KOPT-K1 (cell line): Measurements from ENCODE around the gene NEUROD2.

Experiments used
- H3K27ac ChIP-seq: fragments of 200-600 bp; sonication (generic); 2 replicates; pipeline ENCODE4 v1.5.1; 2016; ENCODE audit warnings: antibody characterized with exemption, mild to moderate bottlenecking, low read depth, low read length; ENCODE audit not compliant: poor library complexity, severe bottlenecking
- H3K36me3 ChIP-seq: fragments of 200-600 bp; sonication (generic); 2 replicates; pipeline ENCODE4 v1.5.1; 2017; ENCODE audit warnings: antibody characterized with exemption, mild to moderate bottlenecking, low read length, moderate library complexity; ENCODE audit not compliant: insufficient read depth
- H3K9me3 ChIP-seq: fragments of 200-600 bp; sonication (generic); 2 replicates; pipeline ENCODE4 v1.5.1; 2017; ENCODE audit warnings: antibody characterized with exemption, low read length, mild to moderate bottlenecking; ENCODE audit not compliant: insufficient read depth, poor library complexity, severe bottlenecking

The NEUROD2 gene

GRCh38 chr17:39627712-39628516, 20.2 kb upstream of the NEUROD2 start:
- no peak overlapping the region for H3K27ac ChIP-seq
- H3K9me3 ChIP-seq = no peaks in the 10 kb centered on the region
- H3K36me3 ChIP-seq = no peaks in the 10 kb centered on the region

- no peaks in the 10 kb centered on the region for H3K9me3 ChIP-seq
- H3K27ac ChIP-seq = no peak overlapping the region
- H3K36me3 ChIP-seq = no peaks in the 10 kb centered on the region
Measured at GRCh38 chr17:39627047-39627711, 19.5 kb upstream of the NEUROD2 start.

- H3K9me3 ChIP-seq = no peaks in the 10 kb centered on the region
- H3K36me3 ChIP-seq = no peaks in the 10 kb centered on the region
- H3K27ac ChIP-seq = no peak within 1 kb of the TSS
Measured at GRCh38 chr17:39626171-39627046, 18.7 kb upstream of the NEUROD2 start, which contains the start of gene PPP1R1B. TSS of gene PPP1R1B (plus strand) at chr17:39626952. CDS start at chr17:39627393, 441 bp downstream.

GRCh38 chr17:39625198-39625785, 17.6 kb upstream of the NEUROD2 start:
- Histone ChIP-seq H3K36me3 (no peaks in the 10 kb centered on the region), H3K27ac (no peak overlapping the region)

GRCh38 chr17:39624313-39624712, 16.6 kb upstream of the NEUROD2 start:
- H3K36me3 ChIP-seq = no peaks in the 10 kb centered on the region
- H3K9me3 ChIP-seq = no peaks in the 10 kb centered on the region
- H3K27ac ChIP-seq = no peak overlapping the region

More at GRCh38 chr17:39625198-39625785, 17.6 kb upstream of the NEUROD2 start:
- H3K9me3 ChIP-seq = no peaks in the 10 kb centered on the region

GRCh38 chr17:39623356-39623950, 15.7 kb upstream of the NEUROD2 start:
- H3K27ac ChIP-seq = no peak overlapping the region
- no peaks in the 10 kb centered on the region for H3K9me3 ChIP-seq
- no peaks in the 10 kb centered on the region for H3K36me3 ChIP-seq

- no peaks in the 10 kb centered on the region for H3K9me3 ChIP-seq
- H3K36me3 ChIP-seq = no peaks in the 10 kb centered on the region
- H3K27ac ChIP-seq = peak overlapping the region; percentile 17
Measured at GRCh38 chr17:39622380-39623006, 14.8 kb upstream of the NEUROD2 start.

GRCh38 chr17:39621523-39622379, 14.0 kb upstream of the NEUROD2 start:
- Histone ChIP-seq H3K27ac (peak overlapping the region; percentile 17), H3K9me3 (no peaks in the 10 kb centered on the region), H3K36me3 (no peaks in the 10 kb centered on the region)

GRCh38 chr17:39619786-39620101, 12.0 kb upstream of the NEUROD2 start:
- H3K27ac ChIP-seq = peak overlapping the region; percentile 8
- H3K9me3 ChIP-seq = no peaks in the 10 kb centered on the region
- H3K36me3 ChIP-seq = no peaks in the 10 kb centered on the region

- no peaks in the 10 kb centered on the region for H3K9me3 ChIP-seq
- no peaks in the 10 kb centered on the region for H3K36me3 ChIP-seq
- H3K27ac ChIP-seq = peak overlapping the region; percentile 8
Measured at GRCh38 chr17:39618956-39619785, 11.5 kb upstream of the NEUROD2 start.

- no peaks in the 10 kb centered on the region for H3K9me3 ChIP-seq
- H3K27ac ChIP-seq = peak overlapping the region; percentile 60
- no peaks in the 10 kb centered on the region for H3K36me3 ChIP-seq
Measured at GRCh38 chr17:39618246-39618913, 10.7 kb upstream of the NEUROD2 start.

- Histone ChIP-seq H3K9me3 (no peaks in the 10 kb centered on the region), H3K27ac (peak overlapping the region; percentile 60), H3K36me3 (no peaks in the 10 kb centered on the region)
Measured at GRCh38 chr17:39617446-39618245, 9.9 kb upstream of the NEUROD2 start.
